Fibroblast of gingiva (primary cell): Measurements from ENCODE around the gene ABCB1.
"Not testable (repeated sequence)": the region's sequence is repeated elsewhere in the genome, so short reads cannot be mapped to it uniquely, and the experiment has no call there.

ENCODE experiments used
- DNase-seq: peaks from one replicate; pipeline ENCODE4 v3.0.0-alpha.2; 2011; ENCODE audit warnings: low read depth

The ABCB1 gene

GRCh38 chr7:87574630-87575029 lies 26.1 kb downstream of the ABCB1 start:
- peak; percentile 26 for DNase-seq

- not testable (repeated sequence) for DNase-seq
These were observed 28.2 kb downstream of the ABCB1 start for GRCh38 chr7:87572513-87572912.

- DNase-seq: peak; percentile 59
These were observed 30.5 kb downstream of the ABCB1 start for GRCh38 chr7:87570178-87570577.

GRCh38 chr7:87567052-87567451 lies 33.6 kb downstream of the ABCB1 start:
- no peak for DNase-seq

GRCh38 chr7:87566311-87566900 lies 34.3 kb downstream of the ABCB1 start:
- DNase-seq: no peak

GRCh38 chr7:87565877-87566276 lies 34.8 kb downstream of the ABCB1 start:
- DNase-seq: no peak

- no peak for DNase-seq
These were observed 36.3 kb downstream of the ABCB1 start for GRCh38 chr7:87564296-87564963.

- no peak for DNase-seq
These were observed 39.0 kb downstream of the ABCB1 start for GRCh38 chr7:87561702-87562101.

- DNase-seq: no peak
These were observed 39.6 kb downstream of the ABCB1 start for GRCh38 chr7:87561102-87561501.

- DNase-seq: no peak
These were observed 48.3 kb downstream of the ABCB1 start for GRCh38 chr7:87552351-87552900.

- DNase-seq: no peak
These were observed 52.4 kb downstream of the ABCB1 start for GRCh38 chr7:87548123-87548919.

- no peak for DNase-seq
These were observed 54.9 kb downstream of the ABCB1 start for GRCh38 chr7:87545760-87546159.

GRCh38 chr7:87543623-87544022 lies 57.1 kb downstream of the ABCB1 start:
- DNase-seq: no peak

- DNase-seq: no peak
These were observed 59.0 kb downstream of the ABCB1 start for GRCh38 chr7:87541648-87542047.

- DNase-seq: no peak
These were observed 62.6 kb downstream of the ABCB1 start for GRCh38 chr7:87538052-87538451.

GRCh38 chr7:87534072-87534471 lies 66.6 kb downstream of the ABCB1 start:
- no peak for DNase-seq

- DNase-seq: no peak
These were observed 70.6 kb downstream of the ABCB1 start for GRCh38 chr7:87530126-87530525.

GRCh38 chr7:87528730-87529129 lies 72.0 kb downstream of the ABCB1 start:
- no peak for DNase-seq

- DNase-seq: no peak
These were observed 81.9 kb downstream of the ABCB1 start for GRCh38 chr7:87518735-87519134.

- DNase-seq: no peak
These were observed 82.8 kb downstream of the ABCB1 start for GRCh38 chr7:87517891-87518290.

- peak; percentile 2 for DNase-seq
These were observed 83.4 kb downstream of the ABCB1 start for GRCh38 chr7:87517136-87517815.

- no peak for DNase-seq
These were observed 86.8 kb downstream of the ABCB1 start for GRCh38 chr7:87513735-87514335.
